Upper lobe of left lung (tissue), 6 donors: Measurements from ENCODE around the gene RGS18. TPM values are rescaled to one million over a fixed set of nuclear protein-coding genes. Genes with fewer than 3 reads are reported as not detected.

ENCODE experiments used
- ATAC-seq, 2 donors: fragments of 200-7000 bp; cut with Tn5 transposase; one replicate each; pipeline ENCODE4 v1.9.1; 2022; ENCODE audit warnings: mild to moderate bottlenecking in 2 of 2, moderate library complexity in 2 of 2; ENCODE audit not compliant: low FRiP score in 2 of 2
- DNase-seq, 2 donors: peaks; one replicate each; pipeline ENCODE4 v3.0.0-alpha.2; 2019 to 2020
- H3K27ac ChIP-seq, 4 donors: fragments of 200-600 bp; sonication (generic); one replicate each; pipeline ENCODE4 v1.5.1; 2016 to 2019
- H3K27me3 ChIP-seq, 4 donors: fragments of 200-600 bp; sonication (generic); one replicate each; pipeline ENCODE4 v1.5.1; 2017 to 2019
- H3K36me3 ChIP-seq, 4 donors: fragments of 200-600 bp; sonication (generic); one replicate each; pipeline ENCODE4 v1.5.1; 2016 to 2019
- H3K4me1 ChIP-seq, 4 donors: fragments of 200-600 bp; sonication (generic); one replicate each; pipeline ENCODE4 v1.5.1; 2018 to 2019
- H3K4me3 ChIP-seq, 4 donors: fragments of 200-600 bp; sonication (generic); one replicate each; pipeline ENCODE4 v1.5.1; 2017 to 2019; ENCODE audit warnings: mild to moderate bottlenecking in 2 of 4, moderate library complexity in 1 of 4
- H3K9me3 ChIP-seq, 4 donors: fragments of 200-600 bp; sonication (generic); one replicate each; pipeline ENCODE4 v1.5.1; 2018 to 2019
- CTCF ChIP-seq, 6 experiments: fragments of 450-650 bp in 4 of 6; fragments of 200-600 bp in 2 of 6; sonication (generic) in 2 of 6; IDR thresholded peaks; one replicate each; pipeline ENCODE4 v1.5.1; 2016 to 2019; ENCODE audit warnings: antibody characterized with exemption in 6 of 6
- EP300 ChIP-seq, 4 donors: sonication (generic); formaldehyde crosslinking; IDR thresholded peaks; one replicate each; pipeline ENCODE4 v1.5.1; 2017; ENCODE audit warnings: antibody characterized with exemption in 4 of 4, control low read depth in 2 of 4
- POLR2A ChIP-seq, 4 donors: fragments of 450-650 bp; IDR thresholded peaks; one replicate each; pipeline ENCODE4 v1.5.1; 2016 to 2017; ENCODE audit warnings: antibody characterized with exemption in 4 of 4, mild to moderate bottlenecking in 2 of 4
- POLR2AphosphoS5 ChIP-seq, 2 donors: sonication (generic); formaldehyde crosslinking; IDR thresholded peaks; one replicate each; pipeline ENCODE4 v1.5.1; 2017; ENCODE audit warnings: antibody characterized with exemption in 2 of 2
- WGBS, 2 donors: methylation state at CpG; one replicate each; pipeline ENCODE4 v1.1.5; 2017 to 2018; 5-methylcytosine and 5-hydroxymethylcytosine counted together
- total RNA-seq, 6 donors: library from RNA; depleted of rRNA in 4 of 6; stranded (reverse); fragments of >200 nt in 4 of 6; gene quantifications; one replicate each; pipeline versions ENCODE4 v1.1.0 to v1.2.1, GENCODE V29; 2016 to 2021
- donor health status: DM: no; HTN: no; CAD: no; lungs with moderate emphysema.
- donor health status: DM: no; HTN: yes; CAD: no; lungs with severe emphysema.

The RGS18 gene
- total RNA-seq, 6 donors from 2014 or later, result 3.1 to 13.8 (median 9.1) TPM

DNA sequence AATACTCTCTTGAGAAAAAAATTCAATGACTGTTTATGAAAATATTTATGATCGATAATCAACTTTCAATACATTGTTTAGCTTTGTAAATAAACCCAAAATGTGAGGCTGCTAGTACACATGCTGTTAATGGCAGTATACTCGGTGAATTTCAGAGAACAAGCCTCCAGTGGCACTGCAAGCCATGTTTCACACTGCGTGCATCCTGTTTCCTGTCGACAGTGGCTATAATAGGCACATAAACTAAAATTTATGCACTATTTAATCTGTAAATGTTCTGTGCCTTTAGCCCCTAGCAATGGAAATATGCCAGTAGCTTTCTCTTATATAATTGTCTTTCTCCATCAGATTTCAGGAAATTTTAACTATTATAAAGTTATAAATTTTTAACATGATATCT, 26.3 kb upstream of the RGS18 start:
- no peak for DNase-seq

GRCh38 chr1:192133350-192133926, 24.8 kb upstream of the RGS18 start:
- no peaks in the 10 kb centered on the region for H3K9me3 ChIP-seq
- TF ChIP-seq POLR2AphosphoS5 (IDR thresholded peaks at IDR 0.05) (no peak), EP300 (IDR thresholded peaks at IDR 0.05) (no peak), CTCF (IDR thresholded peaks at IDR 0.05) (no peak), POLR2A (IDR thresholded peaks at IDR 0.05) (no peak)
- H3K36me3 ChIP-seq, result no peaks in the 10 kb centered on the region
- no peaks in the 10 kb centered on the region for H3K27me3 ChIP-seq
- no peak for DNase-seq
- no peak for ATAC-seq
- H3K4me1 ChIP-seq, result no peaks in the 10 kb centered on the region
- 86 to 93% methylated on average over 1 of the region's 1 CpG for WGBS, 2 donors
- H3K4me3 ChIP-seq, result no peak overlapping the region
- H3K27ac ChIP-seq, result no peak overlapping the region

More for the DNA sequence above, 26.3 kb upstream of the RGS18 start:
- no peak for ATAC-seq
- Histone ChIP-seq H3K36me3 (no peaks in the 10 kb centered on the region), H3K27me3 (no peaks in the 10 kb centered on the region), H3K4me1 (no peaks in the 10 kb centered on the region), H3K27ac (no peak overlapping the region), H3K4me3 (no peak overlapping the region), H3K9me3 (no peaks in the 10 kb centered on the region)
- 55 to 71% methylated on average over 4 of the region's 4 CpGs for WGBS, 2 donors
- TF ChIP-seq POLR2A (IDR thresholded peaks at IDR 0.05), result no peak
- TF ChIP-seq POLR2AphosphoS5 (IDR thresholded peaks at IDR 0.05), result no peak
- TF ChIP-seq EP300 (IDR thresholded peaks at IDR 0.05), result no peak
- TF ChIP-seq CTCF (IDR thresholded peaks at IDR 0.05), result no peak

DNA sequence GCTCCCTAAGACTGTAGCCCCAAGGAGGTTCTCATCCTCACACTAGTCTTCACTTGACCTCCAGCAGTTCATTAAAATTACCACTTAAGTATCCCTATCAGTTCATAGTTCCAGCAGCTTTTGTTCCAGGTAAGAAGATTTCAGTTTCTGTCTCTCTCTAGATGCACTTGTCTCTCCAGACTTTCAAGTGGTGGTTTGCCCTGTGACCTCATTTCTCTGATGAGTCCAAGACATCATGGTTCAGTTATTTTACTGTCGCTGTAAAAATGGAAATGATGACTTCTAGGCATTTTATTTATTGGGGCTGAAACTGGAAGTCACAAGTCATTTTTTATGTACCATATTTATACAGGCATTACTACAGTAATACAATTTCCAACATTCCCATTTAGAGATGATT, 17.9 kb upstream of the RGS18 start:
- no peak for ATAC-seq
- Histone ChIP-seq H3K27me3 (no peaks in the 10 kb centered on the region), H3K36me3 (no peaks in the 10 kb centered on the region), H3K4me3 (no peak overlapping the region), H3K9me3 (no peaks in the 10 kb centered on the region), H3K4me1 (no peaks in the 10 kb centered on the region), H3K27ac (no peak overlapping the region)
- no peak for DNase-seq
- WGBS, 2 donors, result 72 to 87% methylated on average over 1 of the region's 1 CpG
- TF ChIP-seq EP300 (IDR thresholded peaks at IDR 0.05) (no peak), POLR2AphosphoS5 (IDR thresholded peaks at IDR 0.05) (no peak), POLR2A (IDR thresholded peaks at IDR 0.05) (no peak), CTCF (IDR thresholded peaks at IDR 0.05) (no peak)

- Histone ChIP-seq H3K27ac (no peak overlapping the region), H3K4me1 (no peaks in the 10 kb centered on the region), H3K27me3 (no peaks in the 10 kb centered on the region), H3K36me3 (no peaks in the 10 kb centered on the region), H3K9me3 (no peaks in the 10 kb centered on the region), H3K4me3 (no peak overlapping the region)
- 66 to 72% methylated on average over 3 of the region's 3 CpGs for whole genome bisulfite sequencing, 2 donors
- no peak for TF ChIP-seq POLR2A (IDR thresholded peaks at IDR 0.05)
- TF ChIP-seq EP300 (IDR thresholded peaks at IDR 0.05), result no peak
- no peak for TF ChIP-seq CTCF (IDR thresholded peaks at IDR 0.05)
- TF ChIP-seq POLR2AphosphoS5 (IDR thresholded peaks at IDR 0.05), result no peak
- no peak for DNase-seq
- no peak for ATAC-seq
Measured at GRCh38 chr1:192147221-192147620, 11.0 kb upstream of the RGS18 start.

DNA sequence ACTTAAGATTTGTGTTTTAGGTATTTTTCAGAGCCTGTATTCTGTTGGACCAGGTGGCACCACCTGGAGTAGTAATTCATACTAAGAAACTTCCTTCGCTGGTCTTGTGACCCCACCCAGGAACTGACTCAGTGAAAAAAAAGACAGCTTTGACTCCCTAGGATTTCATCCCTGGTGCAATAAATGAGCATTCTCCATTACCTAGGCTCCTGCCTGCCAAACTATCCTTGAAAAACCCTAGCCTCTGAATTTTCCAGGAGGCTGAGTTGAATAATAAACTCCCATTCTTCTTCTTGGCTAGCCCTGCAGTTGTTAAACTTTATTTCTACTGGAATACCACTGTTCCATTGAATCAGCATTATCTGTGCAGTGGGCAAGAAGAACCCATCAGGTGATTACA, 10.6 kb upstream of the RGS18 start:
- no peak for ATAC-seq
- TF ChIP-seq CTCF (IDR thresholded peaks at IDR 0.05), result no peak
- TF ChIP-seq EP300 (IDR thresholded peaks at IDR 0.05), result no peak
- TF ChIP-seq POLR2AphosphoS5 (IDR thresholded peaks at IDR 0.05), result no peak
- no peak for TF ChIP-seq POLR2A (IDR thresholded peaks at IDR 0.05)
- DNase-seq, result no peak
- 50 to 65% methylated on average over 1 of the region's 1 CpG for WGBS, 2 donors
- H3K4me1 ChIP-seq, result no peaks in the 10 kb centered on the region
- no peaks in the 10 kb centered on the region for H3K9me3 ChIP-seq
- no peaks in the 10 kb centered on the region for H3K27me3 ChIP-seq
- H3K27ac ChIP-seq, result no peak overlapping the region
- H3K4me3 ChIP-seq, result no peak overlapping the region
- no peaks in the 10 kb centered on the region for H3K36me3 ChIP-seq
